Esophagus muscularis mucosa (tissue), 3 donors: Measurements from ENCODE around the gene HOXB1.

Experiments
- POLR2A ChIP-seq: fragments of 450-650 bp; IDR thresholded peaks from one replicate; pipeline ENCODE4 v1.6.1; 2017; ENCODE audit warnings: antibody characterized with exemption, moderate library complexity, mild to moderate bottlenecking, low read depth
- TF ChIP-seq, protein P1 (sequence below), 3 experiments: fragments of 200-600 bp in 2 of 3; fragments of 450-650 bp in 1 of 3; sonication (generic) in 2 of 3; IDR thresholded peaks; one replicate each; pipeline ENCODE4 v1.5.1; 2017 to 2019; ENCODE audit warnings: antibody characterized with exemption in 3 of 3, mild to moderate bottlenecking in 2 of 3, moderate library complexity in 1 of 3

DNA sequence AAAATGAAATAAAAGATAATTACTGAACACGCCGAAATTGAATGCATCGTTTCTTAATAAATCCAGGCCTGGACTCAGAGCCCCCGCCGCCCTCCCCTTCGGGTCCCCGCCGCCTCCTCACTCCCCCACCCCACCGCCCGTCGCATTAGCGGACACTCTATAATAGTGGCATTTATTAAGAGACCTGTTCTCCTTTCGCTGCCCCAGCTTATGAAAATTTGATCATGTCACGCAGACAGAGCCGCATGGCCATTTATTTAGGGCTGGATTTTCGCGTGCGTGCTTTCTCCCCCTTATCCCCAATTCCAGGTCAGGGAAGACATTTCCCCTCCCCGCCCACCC lies 20.4 kb upstream of the HOXB1 start:
- TF ChIP-seq, protein P1, sequence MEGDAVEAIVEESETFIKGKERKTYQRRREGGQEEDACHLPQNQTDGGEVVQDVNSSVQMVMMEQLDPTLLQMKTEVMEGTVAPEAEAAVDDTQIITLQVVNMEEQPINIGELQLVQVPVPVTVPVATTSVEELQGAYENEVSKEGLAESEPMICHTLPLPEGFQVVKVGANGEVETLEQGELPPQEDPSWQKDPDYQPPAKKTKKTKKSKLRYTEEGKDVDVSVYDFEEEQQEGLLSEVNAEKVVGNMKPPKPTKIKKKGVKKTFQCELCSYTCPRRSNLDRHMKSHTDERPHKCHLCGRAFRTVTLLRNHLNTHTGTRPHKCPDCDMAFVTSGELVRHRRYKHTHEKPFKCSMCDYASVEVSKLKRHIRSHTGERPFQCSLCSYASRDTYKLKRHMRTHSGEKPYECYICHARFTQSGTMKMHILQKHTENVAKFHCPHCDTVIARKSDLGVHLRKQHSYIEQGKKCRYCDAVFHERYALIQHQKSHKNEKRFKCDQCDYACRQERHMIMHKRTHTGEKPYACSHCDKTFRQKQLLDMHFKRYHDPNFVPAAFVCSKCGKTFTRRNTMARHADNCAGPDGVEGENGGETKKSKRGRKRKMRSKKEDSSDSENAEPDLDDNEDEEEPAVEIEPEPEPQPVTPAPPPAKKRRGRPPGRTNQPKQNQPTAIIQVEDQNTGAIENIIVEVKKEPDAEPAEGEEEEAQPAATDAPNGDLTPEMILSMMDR (IDR thresholded peaks at IDR 0.05): no peak
- no peak for TF ChIP-seq POLR2A
